Endodermal cell (in vitro differentiated cells): ENCODE results near the gene PFKFB2. TPM values are rescaled to one million over a fixed set of nuclear protein-coding genes. Genes with fewer than 3 reads are reported as not detected.

Experiments used
- DNase-seq: peaks from one replicate; pipeline ENCODE4 v3.0.0-alpha.2; 2017
- H3K27ac ChIP-seq: 2 replicates; pipeline ENCODE4 v1.5.1; 2013; ENCODE audit warnings: mild to moderate bottlenecking, low read depth, low read length, moderate library complexity
- H3K27me3 ChIP-seq: 2 replicates; pipeline ENCODE4 v1.6.1; 2013; ENCODE audit warnings: mild to moderate bottlenecking, low read length, moderate library complexity; ENCODE audit not compliant: insufficient read depth, control insufficient read depth, poor library complexity, severe bottlenecking
- H3K36me3 ChIP-seq: 2 replicates; pipeline ENCODE4 v1.7.0; 2013; ENCODE audit warnings: mild to moderate bottlenecking, low read length, moderate library complexity; ENCODE audit not compliant: control insufficient read depth, insufficient read depth
- H3K4me1 ChIP-seq: one replicate; pipeline ENCODE4 v1.7.0; 2013; ENCODE audit warnings: low read length; ENCODE audit not compliant: control insufficient read depth, insufficient read depth
- H3K4me3 ChIP-seq: 2 replicates; pipeline ENCODE4 v1.5.1; 2013; ENCODE audit warnings: mild to moderate bottlenecking, low read length, moderate library complexity
- H3K9ac ChIP-seq: 2 replicates; pipeline ENCODE4 v1.6.1; 2013; ENCODE audit warnings: mild to moderate bottlenecking, low read length, moderate library complexity; ENCODE audit not compliant: poor library complexity, severe bottlenecking; ENCODE audit errors: extremely low read depth
- H3K9me3 ChIP-seq: 2 replicates; pipeline ENCODE4 v1.6.1; 2013; ENCODE audit warnings: mild to moderate bottlenecking, low read length, moderate library complexity; ENCODE audit not compliant: control insufficient read depth
- H3K27ac Mint-ChIP-seq: 2 replicates; pipeline ENCODE4 v1.8.0; 2020; ENCODE audit warnings: mixed read lengths
- H3K27me3 Mint-ChIP-seq: 2 replicates; pipeline ENCODE4 v1.8.0; 2021; ENCODE audit warnings: mild to moderate bottlenecking, mixed read lengths; ENCODE audit not compliant: insufficient read depth
- H3K36me3 Mint-ChIP-seq: 2 replicates; pipeline ENCODE4 v1.8.0; 2020; ENCODE audit warnings: low read depth, mixed read lengths
- H3K4me1 Mint-ChIP-seq: 2 replicates; pipeline ENCODE4 v1.8.0; 2020; ENCODE audit warnings: mixed read lengths
- H3K4me3 Mint-ChIP-seq: 2 replicates; pipeline ENCODE4 v1.8.0; 2020; ENCODE audit warnings: mild to moderate bottlenecking, moderate library complexity, mixed read lengths
- H3K9me3 Mint-ChIP-seq: 2 replicates; pipeline ENCODE4 v1.8.0; 2020; ENCODE audit warnings: mild to moderate bottlenecking, mixed read lengths
- WGBS, 2 experiments: methylation state at CpG; one replicate each; pipeline versions ENCODE4 v1.1.5 to v1.1.7; 2013; ENCODE audit warnings: missing lambda C conversion rate in 2 of 2, mixed read lengths in 1 of 2; ENCODE audit not compliant: insufficient coverage in 1 of 2, insufficient read length in 1 of 2; 5-methylcytosine and 5-hydroxymethylcytosine counted together
- total RNA-seq, 2 donors: library from RNA; stranded (reverse); fragmentation: NEBNext Ultra II Directional in 1 of 2; extraction: Animal tissue kit (Norgen Biotek cat#: 25700) in 1 of 2; gene quantifications; 2 replicates in 1 of 2; 3 replicates in 1 of 2; pipeline ENCODE4 v1.2.1, GENCODE V29; 2021
- TF ChIP-seq, protein P1 (sequence below): fragments of 200-600 bp; sonication (generic); conservative IDR thresholded peaks from 2 replicates; pipeline ENCODE4 v1.5.0; 2021; ENCODE audit warnings: antibody characterized with exemption, mild to moderate bottlenecking

The PFKFB2 gene
- total RNA-seq, 2 donors from 2014 or later, result 11.2 to 13.4 TPM

DNA sequence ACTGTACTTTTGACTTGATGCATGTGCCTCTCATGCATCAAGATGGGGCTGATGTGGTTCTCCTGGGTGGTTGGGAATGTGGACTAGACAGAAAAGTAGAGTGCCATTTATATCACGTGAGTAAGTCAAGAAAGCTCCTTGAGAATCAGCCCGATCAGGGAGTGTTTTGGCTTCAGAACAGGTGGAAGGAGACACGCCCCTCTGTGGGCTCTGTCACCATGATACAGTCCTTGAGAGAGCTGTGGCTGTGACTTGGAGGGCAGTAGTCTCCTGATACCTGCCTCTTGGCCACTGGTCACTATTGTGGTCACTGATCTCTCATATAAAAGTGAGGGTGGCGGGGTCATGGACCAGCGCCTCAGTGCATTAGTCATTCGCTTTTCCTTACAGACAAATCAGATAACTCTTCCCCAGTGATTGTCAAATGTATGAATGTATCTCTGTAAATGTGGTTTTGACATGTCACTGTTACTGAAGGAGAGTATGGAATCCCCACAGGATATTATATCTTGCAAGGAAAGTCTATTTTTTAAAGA, 26.7 kb downstream of the PFKFB2 start:
- no peaks in the 10 kb centered on the region for H3K36me3 Mint-ChIP-seq
- no peaks in the 10 kb centered on the region for H3K27me3 ChIP-seq
- peaks cover 8% of the 10 kb centered on the region for H3K4me1 ChIP-seq
- H3K9me3 Mint-ChIP-seq, result no peaks in the 10 kb centered on the region
- DNase-seq, result no peak
- H3K4me1 Mint-ChIP-seq, result peaks cover 17% of the 10 kb centered on the region
- H3K9me3 ChIP-seq, result no peaks in the 10 kb centered on the region
- H3K4me3 Mint-ChIP-seq, result no peak overlapping the region
- H3K36me3 ChIP-seq, result no peaks in the 10 kb centered on the region
- WGBS, 2 experiments, result 88 to 96% methylated on average over 3 to 6 of the region's 6 CpGs
- no peaks in the 10 kb centered on the region for H3K27me3 Mint-ChIP-seq
- no peak overlapping the region for H3K4me3 ChIP-seq
- H3K27ac ChIP-seq, result no peak overlapping the region
- H3K27ac Mint-ChIP-seq, result no peak overlapping the region
- no peak overlapping the region for H3K9ac ChIP-seq
- TF ChIP-seq, protein P1, sequence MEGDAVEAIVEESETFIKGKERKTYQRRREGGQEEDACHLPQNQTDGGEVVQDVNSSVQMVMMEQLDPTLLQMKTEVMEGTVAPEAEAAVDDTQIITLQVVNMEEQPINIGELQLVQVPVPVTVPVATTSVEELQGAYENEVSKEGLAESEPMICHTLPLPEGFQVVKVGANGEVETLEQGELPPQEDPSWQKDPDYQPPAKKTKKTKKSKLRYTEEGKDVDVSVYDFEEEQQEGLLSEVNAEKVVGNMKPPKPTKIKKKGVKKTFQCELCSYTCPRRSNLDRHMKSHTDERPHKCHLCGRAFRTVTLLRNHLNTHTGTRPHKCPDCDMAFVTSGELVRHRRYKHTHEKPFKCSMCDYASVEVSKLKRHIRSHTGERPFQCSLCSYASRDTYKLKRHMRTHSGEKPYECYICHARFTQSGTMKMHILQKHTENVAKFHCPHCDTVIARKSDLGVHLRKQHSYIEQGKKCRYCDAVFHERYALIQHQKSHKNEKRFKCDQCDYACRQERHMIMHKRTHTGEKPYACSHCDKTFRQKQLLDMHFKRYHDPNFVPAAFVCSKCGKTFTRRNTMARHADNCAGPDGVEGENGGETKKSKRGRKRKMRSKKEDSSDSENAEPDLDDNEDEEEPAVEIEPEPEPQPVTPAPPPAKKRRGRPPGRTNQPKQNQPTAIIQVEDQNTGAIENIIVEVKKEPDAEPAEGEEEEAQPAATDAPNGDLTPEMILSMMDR, result no peak

DNA sequence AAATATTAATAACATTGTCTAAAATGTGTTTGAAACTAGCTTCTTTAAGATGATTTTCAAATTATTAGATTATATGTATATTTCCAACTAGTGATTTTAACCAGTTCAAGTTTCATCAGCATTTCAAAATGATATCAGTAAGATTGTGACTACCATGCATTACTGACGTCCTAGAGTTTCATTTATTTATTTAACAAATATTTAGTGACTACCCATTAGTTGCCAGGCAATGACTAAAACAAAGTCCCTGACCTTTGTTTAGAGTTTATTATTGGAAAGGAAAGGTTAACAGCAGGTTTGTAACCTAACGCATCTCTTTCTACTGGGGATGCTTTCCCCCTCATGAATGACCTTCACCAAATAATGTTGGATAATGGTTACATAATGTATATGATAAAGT, 28.0 kb downstream of the PFKFB2 start:
- Histone ChIP-seq H3K36me3 (no peaks in the 10 kb centered on the region), H3K9me3 (no peaks in the 10 kb centered on the region), H3K27me3 (no peaks in the 10 kb centered on the region), H3K27ac (no peak overlapping the region), H3K9ac (no peak overlapping the region), H3K4me1 (no peaks in the 10 kb centered on the region), H3K4me3 (no peak overlapping the region)
- no peak overlapping the region for H3K4me3 Mint-ChIP-seq
- DNase-seq, result no peak
- 96% methylated on average over 2 of the region's 2 CpGs; no CpG with 5 or more reads in 1 of the 2 experiments for WGBS, 2 experiments
- H3K9me3 Mint-ChIP-seq, result no peaks in the 10 kb centered on the region
- peaks cover 13% of the 10 kb centered on the region for H3K4me1 Mint-ChIP-seq
- no peaks in the 10 kb centered on the region for H3K27me3 Mint-ChIP-seq
- no peak overlapping the region for H3K27ac Mint-ChIP-seq
- TF ChIP-seq, protein P1, result no peak
- H3K36me3 Mint-ChIP-seq, result no peaks in the 10 kb centered on the region

DNA sequence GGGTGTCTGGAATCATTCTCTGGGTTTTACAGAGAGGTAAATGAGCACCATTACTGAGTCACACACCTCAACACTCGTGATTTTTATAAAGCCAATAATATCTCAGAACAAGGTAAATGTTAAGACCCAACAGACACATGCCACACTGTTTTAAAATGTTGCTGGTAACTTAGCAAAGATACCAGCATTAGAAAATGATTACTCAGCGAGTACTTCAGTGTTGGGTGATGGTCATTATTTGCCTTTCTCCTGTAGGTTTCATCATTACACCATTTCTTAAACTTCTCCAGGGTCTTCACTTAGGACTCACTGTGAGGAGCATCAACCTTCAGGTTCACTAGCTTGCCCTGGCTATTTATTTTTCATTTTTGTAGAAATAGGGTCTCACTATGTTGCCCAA, 28.7 kb downstream of the PFKFB2 start:
- no peak for DNase-seq

More for the DNA sequence above, 28.7 kb downstream of the PFKFB2 start:
- H3K27me3 ChIP-seq, result no peaks in the 10 kb centered on the region
- no peak overlapping the region for H3K4me3 Mint-ChIP-seq
- no peaks in the 10 kb centered on the region for H3K36me3 Mint-ChIP-seq
- H3K9me3 ChIP-seq, result no peaks in the 10 kb centered on the region
- no peaks in the 10 kb centered on the region for H3K27me3 Mint-ChIP-seq
- H3K9me3 Mint-ChIP-seq, result no peaks in the 10 kb centered on the region
- H3K27ac Mint-ChIP-seq, result no peak overlapping the region
- 83 to 98% methylated on average over 1 to 2 of the region's 2 CpGs for WGBS, 2 experiments
- H3K4me1 ChIP-seq, result no peaks in the 10 kb centered on the region
- no peak overlapping the region for H3K27ac ChIP-seq
- no peak overlapping the region for H3K9ac ChIP-seq
- H3K36me3 ChIP-seq, result no peaks in the 10 kb centered on the region
- peaks cover 13% of the 10 kb centered on the region for H3K4me1 Mint-ChIP-seq
- TF ChIP-seq, protein P1, result no peak
- no peak overlapping the region for H3K4me3 ChIP-seq
